Measurements from ENCODE around the gene GBGT1.

DNA sequence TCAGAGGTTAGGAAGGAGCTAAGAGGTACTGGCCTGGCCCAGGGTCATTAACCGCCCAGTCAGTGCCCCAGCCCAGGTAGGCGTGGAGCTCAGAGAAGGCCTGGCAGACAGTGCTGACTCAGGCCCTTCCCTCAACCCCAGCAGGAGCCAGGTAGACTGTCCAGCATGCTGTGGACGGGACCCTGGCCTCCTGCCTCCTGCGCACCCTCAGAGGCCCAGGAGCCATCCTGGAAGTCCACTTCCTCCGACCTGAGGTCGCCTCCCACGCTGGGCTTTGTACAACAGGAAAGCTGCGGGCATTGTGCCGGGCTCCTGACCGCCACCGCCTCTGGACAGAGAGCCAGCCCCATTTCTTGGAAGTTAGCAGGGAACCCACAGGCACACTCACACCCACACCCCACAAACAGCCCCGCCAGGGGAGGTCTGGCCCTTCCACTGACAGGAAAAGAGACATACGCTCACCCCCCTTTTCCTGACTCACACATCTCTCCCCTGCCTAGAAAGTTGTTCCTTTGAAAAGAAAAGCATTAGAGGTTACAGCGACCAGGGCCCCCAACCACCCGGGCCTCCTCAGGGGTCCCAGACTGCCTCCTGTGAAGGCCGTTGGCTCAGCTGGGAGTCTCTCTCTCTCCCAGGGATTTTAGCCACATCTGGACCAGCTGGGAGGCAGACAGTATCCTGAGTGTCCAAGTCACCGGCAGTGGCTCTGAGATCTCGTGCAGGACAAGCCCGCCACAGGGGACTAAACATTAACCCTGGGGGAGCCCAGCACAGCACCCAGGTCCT, 50.4 kb downstream of the GBGT1 start:
- TF ChIP-seq EZH2phosphoT487 (IDR thresholded peaks at IDR 0.05; ENCODE audit: borderline replicate concordance, low read depth) (no peak), CHD2 (IDR thresholded peaks at IDR 0.05; ENCODE audit: low read length, partially characterized antibody) (no peak), EP300 (IDR thresholded peaks at IDR 0.05; ENCODE audit: borderline replicate concordance in 1 of 2, low read depth in 1 of 2, low read length in 1 of 2) (no peak), CTCF (IDR thresholded peaks at IDR 0.05) (no peak), POLR2AphosphoS5 (IDR thresholded peaks at IDR 0.05; ENCODE audit: low read depth, low read length) (no peak), MEF2A (IDR thresholded peaks at IDR 0.05; ENCODE audit: borderline replicate concordance, low read depth) (no peak), GATA2 (CRISPR knock-in tag; IDR thresholded peaks at IDR 0.05) (no peak), MXI1 (IDR thresholded peaks at IDR 0.05; ENCODE audit: low read depth, low read length) (no peak), RXRA (IDR thresholded peaks at IDR 0.05; ENCODE audit: borderline replicate concordance, low read depth) (no peak), TEAD4 (IDR thresholded peaks at IDR 0.05; ENCODE audit: borderline replicate concordance, insufficient read depth) (no peak)
- TF ChIP-seq, protein P1, sequence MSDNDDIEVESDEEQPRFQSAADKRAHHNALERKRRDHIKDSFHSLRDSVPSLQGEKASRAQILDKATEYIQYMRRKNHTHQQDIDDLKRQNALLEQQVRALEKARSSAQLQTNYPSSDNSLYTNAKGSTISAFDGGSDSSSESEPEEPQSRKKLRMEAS (IDR thresholded peaks at IDR 0.05; ENCODE audit: low read depth): no peak
- TF ChIP-seq, protein P2, sequence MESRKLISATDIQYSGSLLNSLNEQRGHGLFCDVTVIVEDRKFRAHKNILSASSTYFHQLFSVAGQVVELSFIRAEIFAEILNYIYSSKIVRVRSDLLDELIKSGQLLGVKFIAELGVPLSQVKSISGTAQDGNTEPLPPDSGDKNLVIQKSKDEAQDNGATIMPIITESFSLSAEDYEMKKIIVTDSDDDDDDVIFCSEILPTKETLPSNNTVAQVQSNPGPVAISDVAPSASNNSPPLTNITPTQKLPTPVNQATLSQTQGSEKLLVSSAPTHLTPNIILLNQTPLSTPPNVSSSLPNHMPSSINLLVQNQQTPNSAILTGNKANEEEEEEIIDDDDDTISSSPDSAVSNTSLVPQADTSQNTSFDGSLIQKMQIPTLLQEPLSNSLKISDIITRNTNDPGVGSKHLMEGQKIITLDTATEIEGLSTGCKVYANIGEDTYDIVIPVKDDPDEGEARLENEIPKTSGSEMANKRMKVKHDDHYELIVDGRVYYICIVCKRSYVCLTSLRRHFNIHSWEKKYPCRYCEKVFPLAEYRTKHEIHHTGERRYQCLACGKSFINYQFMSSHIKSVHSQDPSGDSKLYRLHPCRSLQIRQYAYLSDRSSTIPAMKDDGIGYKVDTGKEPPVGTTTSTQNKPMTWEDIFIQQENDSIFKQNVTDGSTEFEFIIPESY (IDR thresholded peaks at IDR 0.05; ENCODE audit: borderline replicate concordance, low read depth): no peak
